HEK293 (cell line): Measurements from ENCODE around the gene BPI.

Source experiments
- SP2 ChIP-seq: fragments of 450-650 bp; formaldehyde crosslinking; IDR thresholded peaks from 2 replicates; pipeline ENCODE4 v1.5.1; 2016; ENCODE audit warnings: missing biosample characterization, missing genetic modification characterization
- YY1 ChIP-seq: fragments of 450-650 bp; formaldehyde crosslinking; IDR thresholded peaks from 2 replicates; pipeline ENCODE4 v1.5.1; 2018; ENCODE audit warnings: missing biosample characterization, missing genetic modification characterization

GRCh38 chr20:38331814-38332213 is 27.9 kb downstream of the BPI start:
- TF ChIP-seq SP2 (no peak), YY1 (tag by site-specific recombination) (no peak)
